WTC11 (cell line): ENCODE measurements around the gene NLGN1.

Source experiments
- CREB1 ChIP-seq: sonication (generic); formaldehyde crosslinking; IDR thresholded peaks from 2 replicates; pipeline ENCODE4 v1.8.0; 2023; ENCODE audit warnings: mild to moderate bottlenecking, missing genetic modification reagents
- CTCF ChIP-seq: fragments of 200-600 bp; IDR thresholded peaks from 2 replicates; pipeline ENCODE4 v1.8.0; 2022; ENCODE audit warnings: antibody characterized with exemption
- E2F4 ChIP-seq: sonication (generic); formaldehyde crosslinking; IDR thresholded peaks from 2 replicates; pipeline ENCODE4 v1.8.1; 2022; ENCODE audit warnings: low read depth, mild to moderate bottlenecking, moderate library complexity, missing genetic modification reagents, borderline replicate concordance
- EMX1 ChIP-seq: fragments of 250-450 bp; sonication (Bioruptor Pico); IDR thresholded peaks from 2 replicates; pipeline ENCODE4 v1.8.0; 2021; ENCODE audit warnings: mild to moderate bottlenecking
- GTF2I ChIP-seq: fragments of 250-450 bp; sonication (Bioruptor Pico); conservative IDR thresholded peaks from 2 replicates; pipeline ENCODE4 v1.4.0; 2021; ENCODE audit warnings: mild to moderate bottlenecking
- JUN ChIP-seq: sonication (generic); formaldehyde crosslinking; IDR thresholded peaks from 2 replicates; pipeline ENCODE4 v1.8.0; 2023; ENCODE audit warnings: mild to moderate bottlenecking, missing genetic modification reagents
- PRDM15 ChIP-seq: sonication (generic); formaldehyde crosslinking; IDR thresholded peaks from 2 replicates; pipeline ENCODE4 v1.8.0; 2022; ENCODE audit warnings: missing genetic modification reagents
- SP1 ChIP-seq: sonication (generic); formaldehyde crosslinking; conservative IDR thresholded peaks from 2 replicates; pipeline ENCODE4 v1.8.1; 2022; ENCODE audit warnings: missing genetic modification reagents
- ZBTB43 ChIP-seq: sonication (generic); formaldehyde crosslinking; IDR thresholded peaks from 2 replicates; pipeline ENCODE4 v1.8.1; 2023; ENCODE audit warnings: mild to moderate bottlenecking, missing genetic modification reagents
- ZNF532 ChIP-seq: fragments of 250-450 bp; sonication (Bioruptor Pico); IDR thresholded peaks from 2 replicates; pipeline ENCODE4 v1.9.0; 2021; ENCODE audit warnings: mild to moderate bottlenecking, borderline replicate concordance

- TF ChIP-seq PRDM15 (CRISPR knock-in tag) (no peak), CTCF (no peak), ZNF532 (no peak), SP1 (CRISPR knock-in tag) (no peak), CREB1 (no peak), E2F4 (CRISPR knock-in tag) (no peak), EMX1 (CRISPR knock-in tag) (no peak), GTF2I (CRISPR knock-in tag) (no peak), ZBTB43 (CRISPR knock-in tag) (no peak), JUN (CRISPR knock-in tag) (no peak)
Measured at GRCh38 chr3:173743516-173743915, 346.0 kb downstream of the NLGN1 start.
